ENCODE data around the gene NIBAN1.

The NIBAN1 gene

DNA sequence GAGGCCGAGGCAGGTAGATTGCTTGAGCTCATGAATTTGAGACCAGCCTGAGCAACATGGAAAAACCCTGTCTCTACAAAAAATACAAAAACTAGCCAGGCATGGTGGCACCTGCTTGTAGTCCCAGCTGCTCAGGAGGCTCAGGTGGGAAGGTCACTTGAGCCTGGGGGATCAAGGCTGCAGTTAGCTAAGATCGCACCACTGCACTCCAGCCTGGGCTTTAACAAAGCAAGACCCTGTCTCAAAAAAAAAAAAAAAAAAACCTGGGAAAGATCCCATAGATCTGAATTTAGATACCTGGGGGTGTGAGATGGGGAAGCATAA lies 32.9 kb downstream of the NIBAN1 start:
- TF ChIP-seq, protein P1, sequence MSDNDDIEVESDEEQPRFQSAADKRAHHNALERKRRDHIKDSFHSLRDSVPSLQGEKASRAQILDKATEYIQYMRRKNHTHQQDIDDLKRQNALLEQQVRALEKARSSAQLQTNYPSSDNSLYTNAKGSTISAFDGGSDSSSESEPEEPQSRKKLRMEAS (IDR thresholded peaks at IDR 0.05): no peak
- TF ChIP-seq EP300 (IDR thresholded peaks at IDR 0.05; ENCODE audit: borderline replicate concordance): no peak
- no peak for TF ChIP-seq FOXM1 (IDR thresholded peaks at IDR 0.05; ENCODE audit: borderline replicate concordance, low read depth)
- no peak for TF ChIP-seq YY1 (IDR thresholded peaks at IDR 0.05; ENCODE audit: low read depth)
- TF ChIP-seq, protein P2, sequence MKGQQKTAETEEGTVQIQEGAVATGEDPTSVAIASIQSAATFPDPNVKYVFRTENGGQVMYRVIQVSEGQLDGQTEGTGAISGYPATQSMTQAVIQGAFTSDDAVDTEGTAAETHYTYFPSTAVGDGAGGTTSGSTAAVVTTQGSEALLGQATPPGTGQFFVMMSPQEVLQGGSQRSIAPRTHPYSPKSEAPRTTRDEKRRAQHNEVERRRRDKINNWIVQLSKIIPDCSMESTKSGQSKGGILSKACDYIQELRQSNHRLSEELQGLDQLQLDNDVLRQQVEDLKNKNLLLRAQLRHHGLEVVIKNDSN (IDR thresholded peaks at IDR 0.05): no peak
- TF ChIP-seq RAD21 (IDR thresholded peaks at IDR 0.05; ENCODE audit: low read depth): no peak
- TF ChIP-seq CEBPB (IDR thresholded peaks at IDR 0.05): no peak
- no peak for TF ChIP-seq TEAD4 (IDR thresholded peaks at IDR 0.05)
- no peak for TF ChIP-seq ZBTB7A (IDR thresholded peaks at IDR 0.05; ENCODE audit: low read depth)
- TF ChIP-seq TCF12 (IDR thresholded peaks at IDR 0.05; ENCODE audit: low read depth): no peak

DNA sequence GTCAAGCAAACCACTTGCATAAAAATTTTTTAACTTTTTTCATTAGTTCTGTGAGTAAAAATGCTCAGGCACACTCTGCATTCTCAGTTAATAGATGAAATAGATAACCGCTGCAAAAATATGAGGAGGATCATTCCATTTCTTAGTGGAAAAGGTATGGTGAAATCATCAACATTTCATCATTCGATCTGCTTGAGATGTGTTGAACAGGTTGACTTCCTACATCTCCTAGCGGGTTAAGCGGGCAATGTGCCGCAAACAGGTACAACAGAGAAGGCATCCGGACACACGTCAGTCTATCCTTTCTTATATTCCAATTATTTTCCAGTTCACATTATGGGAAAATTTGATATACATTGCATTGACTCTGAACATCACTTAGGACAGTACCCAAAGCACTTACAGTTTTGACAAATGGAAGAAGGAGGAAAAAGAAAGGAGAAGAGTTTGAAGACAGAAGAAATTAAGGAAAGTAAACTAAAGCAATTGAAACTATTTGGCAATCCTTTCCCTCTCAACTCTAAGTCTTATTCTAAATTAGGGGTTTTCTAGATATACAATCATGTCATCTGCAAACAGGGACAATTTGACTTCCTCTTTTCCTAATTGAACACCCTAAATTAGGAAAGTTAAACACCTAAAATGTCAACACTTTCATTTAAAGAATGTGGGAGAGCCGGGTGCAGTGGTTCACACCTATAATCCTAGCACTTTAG lies 33.5 kb downstream of the NIBAN1 start:
- TF ChIP-seq, protein P2 (IDR thresholded peaks at IDR 0.05): no peak
- no peak for TF ChIP-seq EGR1 (IDR thresholded peaks at IDR 0.05)
- no peak for TF ChIP-seq CREB1 (IDR thresholded peaks at IDR 0.05; ENCODE audit: low read depth)
- TF ChIP-seq, protein P3, sequence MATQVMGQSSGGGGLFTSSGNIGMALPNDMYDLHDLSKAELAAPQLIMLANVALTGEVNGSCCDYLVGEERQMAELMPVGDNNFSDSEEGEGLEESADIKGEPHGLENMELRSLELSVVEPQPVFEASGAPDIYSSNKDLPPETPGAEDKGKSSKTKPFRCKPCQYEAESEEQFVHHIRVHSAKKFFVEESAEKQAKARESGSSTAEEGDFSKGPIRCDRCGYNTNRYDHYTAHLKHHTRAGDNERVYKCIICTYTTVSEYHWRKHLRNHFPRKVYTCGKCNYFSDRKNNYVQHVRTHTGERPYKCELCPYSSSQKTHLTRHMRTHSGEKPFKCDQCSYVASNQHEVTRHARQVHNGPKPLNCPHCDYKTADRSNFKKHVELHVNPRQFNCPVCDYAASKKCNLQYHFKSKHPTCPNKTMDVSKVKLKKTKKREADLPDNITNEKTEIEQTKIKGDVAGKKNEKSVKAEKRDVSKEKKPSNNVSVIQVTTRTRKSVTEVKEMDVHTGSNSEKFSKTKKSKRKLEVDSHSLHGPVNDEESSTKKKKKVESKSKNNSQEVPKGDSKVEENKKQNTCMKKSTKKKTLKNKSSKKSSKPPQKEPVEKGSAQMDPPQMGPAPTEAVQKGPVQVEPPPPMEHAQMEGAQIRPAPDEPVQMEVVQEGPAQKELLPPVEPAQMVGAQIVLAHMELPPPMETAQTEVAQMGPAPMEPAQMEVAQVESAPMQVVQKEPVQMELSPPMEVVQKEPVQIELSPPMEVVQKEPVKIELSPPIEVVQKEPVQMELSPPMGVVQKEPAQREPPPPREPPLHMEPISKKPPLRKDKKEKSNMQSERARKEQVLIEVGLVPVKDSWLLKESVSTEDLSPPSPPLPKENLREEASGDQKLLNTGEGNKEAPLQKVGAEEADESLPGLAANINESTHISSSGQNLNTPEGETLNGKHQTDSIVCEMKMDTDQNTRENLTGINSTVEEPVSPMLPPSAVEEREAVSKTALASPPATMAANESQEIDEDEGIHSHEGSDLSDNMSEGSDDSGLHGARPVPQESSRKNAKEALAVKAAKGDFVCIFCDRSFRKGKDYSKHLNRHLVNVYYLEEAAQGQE (IDR thresholded peaks at IDR 0.05; ENCODE audit: low read depth): no peak
- TF ChIP-seq TEAD4 (IDR thresholded peaks at IDR 0.05): no peak
- TF ChIP-seq FOXM1 (IDR thresholded peaks at IDR 0.05; ENCODE audit: borderline replicate concordance, low read depth): no peak
- no peak for TF ChIP-seq YY1 (IDR thresholded peaks at IDR 0.05; ENCODE audit: low read depth)
- no peak for TF ChIP-seq ZBTB7A (IDR thresholded peaks at IDR 0.05; ENCODE audit: low read depth)
- no peak for TF ChIP-seq CEBPB (IDR thresholded peaks at IDR 0.05)
- no peak for TF ChIP-seq TAF1 (IDR thresholded peaks at IDR 0.05; ENCODE audit: low read depth)
- no peak for TF ChIP-seq TCF12 (IDR thresholded peaks at IDR 0.05; ENCODE audit: low read depth)
- TF ChIP-seq, protein P1 (IDR thresholded peaks at IDR 0.05): no peak
- no peak for TF ChIP-seq RAD21 (IDR thresholded peaks at IDR 0.05; ENCODE audit: low read depth)
- TF ChIP-seq NFIC (IDR thresholded peaks at IDR 0.05): no peak
- no peak for TF ChIP-seq EP300 (IDR thresholded peaks at IDR 0.05; ENCODE audit: borderline replicate concordance)

DNA sequence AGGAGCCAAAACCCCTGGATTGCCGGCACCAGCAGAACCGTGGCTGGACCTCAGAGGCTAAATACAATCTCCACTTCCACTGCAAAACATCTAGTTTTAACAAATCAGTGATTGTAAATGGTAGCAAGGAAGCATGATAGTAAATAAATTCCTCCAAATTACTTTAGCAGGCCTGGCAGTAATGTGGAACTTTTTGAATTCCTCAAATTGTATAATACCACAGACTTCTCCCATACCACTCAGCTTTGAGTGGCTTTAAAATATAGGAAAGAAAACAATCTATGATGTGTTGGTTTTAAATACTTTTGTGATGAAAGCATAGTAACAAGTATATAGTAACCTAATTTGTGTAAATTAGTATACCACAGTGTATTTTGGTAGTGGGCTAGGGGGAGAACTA lies 34.1 kb downstream of the NIBAN1 start:
- TF ChIP-seq ZBTB7A (IDR thresholded peaks at IDR 0.05; ENCODE audit: low read depth): no peak
- TF ChIP-seq, protein P3 (IDR thresholded peaks at IDR 0.05; ENCODE audit: low read depth): no peak
- no peak for TF ChIP-seq NFIC (IDR thresholded peaks at IDR 0.05)
- no peak for TF ChIP-seq FOXM1 (IDR thresholded peaks at IDR 0.05; ENCODE audit: borderline replicate concordance, low read depth)
- TF ChIP-seq EGR1 (IDR thresholded peaks at IDR 0.05): no peak
- TF ChIP-seq TAF1 (IDR thresholded peaks at IDR 0.05; ENCODE audit: low read depth): no peak
- TF ChIP-seq, protein P2 (IDR thresholded peaks at IDR 0.05): no peak
- TF ChIP-seq TEAD4 (IDR thresholded peaks at IDR 0.05): no peak
- no peak for TF ChIP-seq RAD21 (IDR thresholded peaks at IDR 0.05; ENCODE audit: low read depth)

DNA sequence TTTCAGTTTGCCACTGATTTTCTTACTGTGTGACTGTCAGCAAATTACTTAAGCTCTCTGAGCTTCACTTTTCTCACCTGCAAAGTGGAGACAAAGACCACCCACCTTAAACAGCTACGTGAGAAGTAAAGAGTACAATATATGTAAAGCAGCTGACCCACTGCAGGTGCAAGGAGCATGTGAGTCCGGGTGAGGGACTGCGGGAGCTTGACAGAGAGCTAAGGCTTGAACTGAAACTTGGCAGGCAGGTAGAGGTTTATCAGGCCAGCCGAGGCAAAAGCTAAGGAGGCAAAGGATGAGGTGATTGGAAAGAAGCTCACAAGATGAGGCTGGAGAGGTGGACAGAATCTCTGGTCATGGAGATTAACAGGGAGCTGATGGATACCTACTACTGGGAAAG lies 36.6 kb downstream of the NIBAN1 start:
- TF ChIP-seq YY1 (IDR thresholded peaks at IDR 0.05; ENCODE audit: low read depth): no peak
- no peak for TF ChIP-seq TAF1 (IDR thresholded peaks at IDR 0.05; ENCODE audit: low read depth)
- TF ChIP-seq, protein P3 (IDR thresholded peaks at IDR 0.05; ENCODE audit: low read depth): no peak
- TF ChIP-seq, protein P2 (IDR thresholded peaks at IDR 0.05): no peak
- TF ChIP-seq NFIC (IDR thresholded peaks at IDR 0.05): no peak
- no peak for TF ChIP-seq EGR1 (IDR thresholded peaks at IDR 0.05)
- no peak for TF ChIP-seq CEBPB (IDR thresholded peaks at IDR 0.05)

All from Ishikawa (cell line).